ENCODE measurements around the gene CEP131.
A peak's percentile ranks its signal among the peaks of the same experiment; 100 is the strongest.

The CEP131 gene

GRCh38 chr17:81143717-81144422 is 78.9 kb downstream of the CEP131 start:
- no peak for DNase-seq

GRCh38 chr17:81143200-81143527 is 79.6 kb downstream of the CEP131 start:
- no peak for DNase-seq

GRCh38 chr17:81142301-81143199 is 80.2 kb downstream of the CEP131 start:
- DNase-seq: peak; percentile 63

- DNase-seq: no peak
Observed at GRCh38 chr17:81140695-81141094, 82.1 kb downstream of the CEP131 start.

- no peak for DNase-seq
Observed at GRCh38 chr17:81140018-81140417, 82.7 kb downstream of the CEP131 start.

Measured in NCI-H2029 treated with DMSO at 0.1 percent for 48 hours (cell line).